Measurements from ENCODE around the gene TIGD6. TPM values are rescaled to one million over a fixed set of nuclear protein-coding genes. Genes with fewer than 3 reads are reported as not detected.

TIGD6 gene
- total and polyA plus RNA-seq, 4 donors, result 3.0 to 5.0 (median 4.2) TPM

- ATAC-seq (ENCODE audit: insufficient read depth, low FRiP score) (no peak), DNase-seq (peak in 2 of 3 donors; percentile 56 to 65)
- no peaks in the 10 kb centered on the region for H3K27me3 ChIP-seq (ENCODE audit: control insufficient read depth in 3 of 3, insufficient read depth in 3 of 3, low read length in 2 of 3)
- H3K9me3 ChIP-seq (ENCODE audit: control insufficient read depth in 4 of 4, insufficient read depth in 3 of 4, low read length in 3 of 4), result no peaks in the 10 kb centered on the region
- peak; percentile 9 for TF ChIP-seq CTCF (IDR thresholded peaks at IDR 0.05; ENCODE audit: control extremely low read depth, extremely low read depth)
- peak overlapping the region; percentile 41 to 86 for H3K9ac ChIP-seq (ENCODE audit: insufficient read depth in 1 of 2, low read length in 2 of 2)
- H3K4me1 ChIP-seq (ENCODE audit: control insufficient read depth in 5 of 5, insufficient read depth in 5 of 5, low read length in 5 of 5), result peaks cover 5 to 14% (median 6%) of the 10 kb centered on the region in 5 donors
- peak overlapping the region; percentile 91 to 94 for H3K27ac ChIP-seq (ENCODE audit: low read depth in 1 of 2, low read length in 1 of 2)
- 31 to 32% methylated on average over 14 of the region's 14 CpGs for WGBS, 2 donors
- H3K36me3 ChIP-seq (ENCODE audit: control insufficient read depth in 4 of 4, insufficient read depth in 4 of 4, low read length in 4 of 4), result no peaks in the 10 kb centered on the region
- no peak overlapping the region for H3K4me3 ChIP-seq
These were observed 40.8 kb downstream of the TIGD6 start for GRCh38 chr5:149959406-149960236.

- ATAC-seq (ENCODE audit: insufficient read depth, low FRiP score) (no peak), DNase-seq (no peak)
- Histone ChIP-seq H3K4me3 (no peak overlapping the region), H3K9me3 (ENCODE audit: control insufficient read depth in 4 of 4, insufficient read depth in 3 of 4, low read length in 3 of 4) (no peaks in the 10 kb centered on the region), H3K27ac (ENCODE audit: low read depth in 1 of 2, low read length in 1 of 2) (no peak overlapping the region), H3K4me1 (ENCODE audit: control insufficient read depth in 5 of 5, insufficient read depth in 5 of 5, low read length in 5 of 5) (peaks cover 5 to 19% (median 6%) of the 10 kb centered on the region in 5 donors), H3K36me3 (ENCODE audit: control insufficient read depth in 4 of 4, insufficient read depth in 4 of 4, low read length in 4 of 4) (no peaks in the 10 kb centered on the region), H3K27me3 (ENCODE audit: control insufficient read depth in 3 of 3, insufficient read depth in 3 of 3, low read length in 2 of 3) (no peaks in the 10 kb centered on the region), H3K9ac (ENCODE audit: insufficient read depth in 1 of 2, low read length in 2 of 2) (no peak overlapping the region)
- no peak for TF ChIP-seq CTCF (IDR thresholded peaks at IDR 0.05; ENCODE audit: control extremely low read depth, extremely low read depth)
- WGBS, 2 donors, result 89 to 94% methylated on average over 4 of the region's 4 CpGs
These were observed 42.6 kb downstream of the TIGD6 start for GRCh38 chr5:149957855-149958254.

GRCh38 chr5:149956685-149957084, 43.8 kb downstream of the TIGD6 start:
- DNase-seq, result no peak
- H3K4me3 ChIP-seq, result no peak overlapping the region
- H3K27ac ChIP-seq (ENCODE audit: low read depth in 1 of 2, low read length in 1 of 2), result no peak overlapping the region
- no peak for TF ChIP-seq CTCF (IDR thresholded peaks at IDR 0.05; ENCODE audit: control extremely low read depth, extremely low read depth)
- no peaks in the 10 kb centered on the region for H3K27me3 ChIP-seq (ENCODE audit: control insufficient read depth in 3 of 3, insufficient read depth in 3 of 3, low read length in 2 of 3)
- H3K36me3 ChIP-seq (ENCODE audit: control insufficient read depth in 4 of 4, insufficient read depth in 4 of 4, low read length in 4 of 4), result no peaks in the 10 kb centered on the region
- ATAC-seq (ENCODE audit: insufficient read depth, low FRiP score), result no peak
- no peaks in the 10 kb centered on the region for H3K9me3 ChIP-seq (ENCODE audit: control insufficient read depth in 4 of 4, insufficient read depth in 3 of 4, low read length in 3 of 4)
- whole genome bisulfite sequencing, 2 donors, result 70 to 74% methylated on average over 5 of the region's 5 CpGs
- H3K4me1 ChIP-seq (ENCODE audit: control insufficient read depth in 5 of 5, insufficient read depth in 5 of 5, low read length in 5 of 5), result peaks cover 5 to 17% (median 6%) of the 10 kb centered on the region in 5 donors
- H3K9ac ChIP-seq (ENCODE audit: insufficient read depth in 1 of 2, low read length in 2 of 2), result no peak overlapping the region

All from lung (tissue), 12 donors.